Measurements from ENCODE around the gene SOX18. TPM values are rescaled to one million over a fixed set of nuclear protein-coding genes. Genes with fewer than 3 reads are reported as not detected.

Gene SOX18
- total RNA-seq, 2 experiments from 2014 or later: 0.13 to 0.21 TPM

DNA sequence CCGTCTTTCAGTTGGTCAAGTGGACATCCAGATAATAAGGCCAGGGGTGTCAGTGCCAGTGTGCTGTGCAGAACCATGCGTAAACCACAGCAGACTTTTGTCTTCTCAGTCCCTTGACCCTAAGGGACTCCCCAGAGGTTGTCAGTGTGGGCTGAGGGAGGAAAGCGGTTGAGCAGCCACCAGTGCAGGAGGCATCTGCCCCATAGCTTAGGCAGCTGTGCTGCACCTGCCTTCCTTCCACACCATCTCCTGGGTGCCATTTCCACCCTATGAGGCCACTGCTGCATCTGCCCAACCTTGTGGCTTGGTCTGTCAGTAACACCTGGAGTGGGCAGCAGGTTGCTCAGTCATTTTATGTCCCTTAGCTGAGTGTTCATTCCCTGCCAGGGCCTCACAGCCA is 42.5 kb downstream of the SOX18 start:
- POLR2A ChIA-PET: interaction anchor here (0.6 to 1.2 kb wide), 3 partner anchors 13 to 32 kb away, joined by 3 to 5 read pairs (median 3); partner anchors contain the start of gene PRPF6

DNA sequence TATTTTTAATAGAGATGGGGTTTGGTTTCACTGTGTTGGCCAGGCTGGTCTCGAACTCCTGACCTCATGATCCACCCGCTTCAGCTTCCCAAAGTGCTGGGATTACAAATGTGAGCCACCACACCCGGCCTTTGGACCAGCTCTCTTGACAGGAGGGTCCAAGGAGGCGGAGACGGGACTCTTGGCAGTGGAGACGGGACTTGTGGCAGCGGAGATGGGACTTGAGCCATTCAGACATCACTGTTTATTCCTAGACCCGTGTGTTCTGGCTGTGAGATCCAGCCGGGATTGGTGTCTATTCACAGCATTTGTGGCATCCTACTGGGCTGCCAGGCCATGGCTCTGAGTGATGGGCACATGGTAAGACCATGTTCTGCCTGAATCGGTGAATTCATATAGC is 42.9 kb downstream of the SOX18 start:
- no peak overlapping the region for H3K27ac Mint-ChIP-seq
- POLR2A ChIA-PET: interaction anchor here (1.2 kb wide), 1 partner anchor 32 kb away, joined by 3 read pairs; no protein-coding TSS in a partner anchor

More for the DNA sequence above, 42.5 kb downstream of the SOX18 start:
- H3K4me3 Mint-ChIP-seq: no peak overlapping the region
- H3K36me3 Mint-ChIP-seq (ENCODE audit: low read depth): peaks cover 67% of the 10 kb centered on the region
- H3K4me1 Mint-ChIP-seq (ENCODE audit: low read depth): peaks cover 36% of the 10 kb centered on the region
- H3K9me3 Mint-ChIP-seq (ENCODE audit: insufficient read depth): peaks cover 14% of the 10 kb centered on the region
- ATAC-seq: no peak
- DNase-seq: no peak
- H3K27me3 Mint-ChIP-seq (ENCODE audit: low read depth): no peaks in the 10 kb centered on the region
- CTCF ChIA-PET: interaction anchor here (1.8 to 4.6 kb wide), 2 partner anchors 27 to 32 kb away, joined by 8 to 14 read pairs; partner anchors contain the start of genes PRPF6 and SAMD10
- H3K27ac Mint-ChIP-seq: no peak overlapping the region

DNA sequence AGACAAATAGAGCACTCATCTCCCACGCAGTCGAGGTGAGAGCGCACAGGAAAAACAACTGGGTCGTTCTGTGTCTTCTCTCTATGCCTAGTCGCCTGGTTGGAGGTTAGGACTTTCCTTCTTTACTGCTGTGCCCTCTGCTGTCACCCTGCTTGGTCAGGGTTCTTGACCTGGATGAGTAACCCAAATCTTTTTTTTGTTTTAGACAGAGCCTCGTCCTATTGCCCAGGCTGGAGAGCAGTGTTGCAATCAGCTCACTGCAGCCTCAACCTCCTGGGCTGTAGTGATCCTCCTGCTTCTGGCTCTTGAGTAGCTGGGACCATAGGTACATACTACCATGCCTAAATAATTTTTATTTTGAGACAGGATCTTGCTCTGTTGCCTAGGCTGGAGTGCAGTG is 44.0 kb downstream of the SOX18 start:
- POLR2A ChIA-PET: interaction anchor here (0.6 kb wide), 1 partner anchor 13 kb away, joined by 3 read pairs; no protein-coding TSS in a partner anchor

More for the DNA sequence above, 42.9 kb downstream of the SOX18 start:
- Mint-ChIP-seq H3K4me1 (ENCODE audit: low read depth) (peaks cover 34% of the 10 kb centered on the region), H3K27me3 (ENCODE audit: low read depth) (no peaks in the 10 kb centered on the region), H3K4me3 (no peak overlapping the region), H3K36me3 (ENCODE audit: low read depth) (peaks cover 69% of the 10 kb centered on the region), H3K9me3 (ENCODE audit: insufficient read depth) (peaks cover 14% of the 10 kb centered on the region)
- no peak for DNase-seq
- CTCF ChIA-PET: interaction anchor here (1.6 to 4.6 kb wide), 2 partner anchors 19 to 33 kb away, joined by 3 to 14 read pairs; no protein-coding TSS in a partner anchor
- ATAC-seq: no peak

DNA sequence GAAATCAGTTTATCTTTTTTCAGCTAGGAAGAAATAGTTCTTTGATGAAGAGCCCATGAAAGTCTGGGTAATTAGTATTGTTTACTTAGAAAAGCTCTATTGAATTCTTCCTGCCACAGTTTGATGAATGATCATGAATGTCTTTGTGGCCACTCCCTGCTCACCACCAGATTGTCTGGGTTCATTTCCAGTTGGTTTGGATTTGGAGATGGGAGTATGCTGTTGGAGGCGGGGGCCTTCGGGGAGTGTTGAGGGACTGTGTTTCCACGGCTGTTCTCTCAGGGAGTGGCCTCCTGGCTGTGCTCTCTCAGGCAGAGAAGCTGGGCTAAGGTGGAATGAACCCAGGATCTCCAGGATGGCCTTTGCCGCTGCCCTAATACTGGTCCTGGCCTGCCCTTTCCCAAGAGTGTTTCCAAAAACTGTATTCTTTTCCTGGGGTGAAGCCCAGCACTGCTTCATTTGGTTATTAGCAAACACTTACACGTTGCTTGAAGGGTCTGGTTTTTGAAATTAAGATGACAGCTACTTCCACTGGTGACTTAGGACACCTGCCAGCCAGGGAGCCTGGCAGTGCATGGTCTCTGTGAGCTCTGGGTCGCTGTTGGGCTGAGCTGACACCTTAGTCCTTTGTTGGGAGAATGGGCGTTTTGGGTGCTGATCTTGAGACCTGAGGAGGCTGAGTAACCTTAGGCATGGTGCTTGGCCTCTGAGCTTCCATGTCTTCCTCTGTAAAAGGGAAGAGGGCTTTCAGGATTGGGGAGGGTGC is 45.3 kb downstream of the SOX18 start:
- ChIA-PET POLR2A (no interaction called here), CTCF (interaction anchor here (4.6 kb wide), 1 partner anchor 35 kb away, joined by 14 read pairs; no protein-coding TSS in a partner anchor)
- ATAC-seq (no peak), DNase-seq (no peak)
- Mint-ChIP-seq H3K4me3 (no peak overlapping the region), H3K27ac (no peak overlapping the region), H3K4me1 (ENCODE audit: low read depth) (peaks cover 11% of the 10 kb centered on the region), H3K9me3 (ENCODE audit: insufficient read depth) (peaks cover 11% of the 10 kb centered on the region), H3K36me3 (ENCODE audit: low read depth) (peaks cover 62% of the 10 kb centered on the region), H3K27me3 (ENCODE audit: low read depth) (no peaks in the 10 kb centered on the region)

More for the DNA sequence above, 44.0 kb downstream of the SOX18 start:
- peak overlapping the region; percentile 11 for H3K27ac Mint-ChIP-seq
- peaks cover 14% of the 10 kb centered on the region for H3K9me3 Mint-ChIP-seq (ENCODE audit: insufficient read depth)
- ATAC-seq (no peak), DNase-seq (no peak)
- peaks cover 23% of the 10 kb centered on the region for H3K4me1 Mint-ChIP-seq (ENCODE audit: low read depth)
- peaks cover 64% of the 10 kb centered on the region for H3K36me3 Mint-ChIP-seq (ENCODE audit: low read depth)
- CTCF ChIA-PET: interaction anchor here (1.6 to 4.6 kb wide), 2 partner anchors 18 to 34 kb away, joined by 3 to 14 read pairs; no protein-coding TSS in a partner anchor
- no peaks in the 10 kb centered on the region for H3K27me3 Mint-ChIP-seq (ENCODE audit: low read depth)
- no peak overlapping the region for H3K4me3 Mint-ChIP-seq

DNA sequence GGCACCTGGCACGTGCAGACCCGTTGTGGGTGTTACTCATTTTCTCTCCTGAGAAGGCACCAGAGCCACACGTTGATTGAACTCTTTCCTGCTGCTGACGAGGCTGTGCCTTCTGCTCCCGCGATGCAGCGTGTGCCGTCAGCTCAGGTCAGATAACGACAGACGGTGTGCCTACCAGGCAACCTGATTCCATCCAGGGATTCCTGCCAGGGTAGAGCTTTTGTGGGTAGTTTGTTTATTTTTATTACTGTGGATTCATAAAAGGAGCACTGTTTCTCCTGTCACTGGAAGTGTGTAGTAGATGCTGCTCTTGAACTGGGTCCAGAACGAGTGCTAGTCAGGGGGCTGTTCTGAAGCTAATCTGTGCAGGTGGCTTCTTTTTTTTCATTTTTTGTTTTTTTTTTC is 47.8 kb downstream of the SOX18 start:
- no peaks in the 10 kb centered on the region for H3K27me3 Mint-ChIP-seq (ENCODE audit: low read depth)
- POLR2A ChIA-PET: no interaction called here
- H3K36me3 Mint-ChIP-seq (ENCODE audit: low read depth): peaks cover 52% of the 10 kb centered on the region
- no peak for ATAC-seq
- CTCF ChIA-PET: interaction anchor here (1.0 to 1.4 kb wide), 2 partner anchors 20 to 21 kb away, joined by 3 to 5 read pairs; partner anchors contain the start of gene PRPF6
- no peak overlapping the region for H3K4me3 Mint-ChIP-seq
- peak overlapping the region; percentile 46 for H3K27ac Mint-ChIP-seq
- no peaks in the 10 kb centered on the region for H3K9me3 Mint-ChIP-seq (ENCODE audit: insufficient read depth)
- no peak for DNase-seq
- no peaks in the 10 kb centered on the region for H3K4me1 Mint-ChIP-seq (ENCODE audit: low read depth)

DNA sequence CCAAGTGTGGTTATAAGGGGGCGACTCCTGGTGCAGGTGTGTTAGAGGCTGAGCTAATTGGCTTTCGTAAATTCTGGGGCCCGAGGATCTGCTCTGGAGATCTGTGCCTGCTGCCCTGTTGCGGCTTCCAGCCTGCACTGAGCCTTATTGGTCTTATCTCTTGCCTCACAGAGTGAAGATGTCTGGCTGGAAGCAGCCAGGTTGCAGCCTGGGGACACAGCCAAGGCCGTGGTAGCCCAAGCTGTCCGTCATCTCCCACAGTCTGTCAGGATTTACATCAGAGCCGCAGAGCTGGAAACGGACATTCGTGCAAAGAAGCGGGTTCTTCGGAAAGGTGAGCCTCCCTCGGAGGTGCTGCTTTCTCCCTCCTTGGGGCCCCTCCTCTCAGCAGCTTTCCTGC is 48.5 kb downstream of the SOX18 start:
- H3K36me3 Mint-ChIP-seq (ENCODE audit: low read depth): peaks cover 56% of the 10 kb centered on the region
- H3K27me3 Mint-ChIP-seq (ENCODE audit: low read depth): no peaks in the 10 kb centered on the region
- no peak overlapping the region for H3K4me3 Mint-ChIP-seq
- H3K27ac Mint-ChIP-seq: no peak overlapping the region
- no peaks in the 10 kb centered on the region for H3K4me1 Mint-ChIP-seq (ENCODE audit: low read depth)
- DNase-seq (no peak), ATAC-seq (no peak)
- ChIA-PET CTCF (interaction anchor here (1.0 to 1.4 kb wide), 2 partner anchors 19 to 20 kb away, joined by 3 to 5 read pairs; partner anchors contain the start of gene PRPF6), POLR2A (no interaction called here)
- H3K9me3 Mint-ChIP-seq (ENCODE audit: insufficient read depth): no peaks in the 10 kb centered on the region

Small RNAs within 50 kb of the gene (microRNA-seq; reads per million reads assigned to microRNA genes)
- gene MIR6813: 6.3 reads per million, percentile 8 among the genes with 10 or more reads in this experiment

Other genes starting within 250 kb of the SOX18 start
- gene ZBTB46, start 218.4 kb downstream of the SOX18 start, total RNA-seq: under 1 TPM in 1 of 2 experiments, not detected in 1; 0.10 TPM
- gene ABHD16B, start 188.1 kb downstream of the SOX18 start, total RNA-seq: not detected
- 10 to 100 TPM; 35.7 to 40.0 TPM for gene TPD52L2, start 184.4 kb downstream of the SOX18 start, total RNA-seq
- 10 to 100 TPM; 47.3 to 48.1 TPM for gene DNAJC5, start 154.5 kb downstream of the SOX18 start, total RNA-seq
- gene UCKL1, start 93.2 kb downstream of the SOX18 start, total RNA-seq: 10 to 100 TPM; 41.1 to 45.4 TPM
- 10 to 100 TPM; 12.0 to 12.1 TPM for gene ZNF512B, start 79.7 kb downstream of the SOX18 start, total RNA-seq
- 10 to 100 TPM; 12.0 to 12.5 TPM for gene SAMD10, start 70.0 kb downstream of the SOX18 start, total RNA-seq
- 10 to 100 TPM; 64.7 to 68.3 TPM for gene PRPF6, start 68.5 kb downstream of the SOX18 start, total RNA-seq
- gene C20orf204, start 13.5 kb downstream of the SOX18 start, total RNA-seq: 1 to 10 TPM; 6.4 to 7.6 TPM
- gene TCEA2, start 13.6 kb upstream of the SOX18 start, total RNA-seq: 10 to 100 TPM; 49.6 to 55.3 TPM
- 100 to 1,000 TPM; 130 to 135 TPM for gene RGS19, start 29.9 kb upstream of the SOX18 start, total RNA-seq
- 1 to 10 TPM; 1.5 to 2.0 TPM for gene OPRL1, start 30.4 kb upstream of the SOX18 start, total RNA-seq
- under 1 TPM; 0.34 to 0.61 TPM for gene LKAAEAR1, start 34.8 kb upstream of the SOX18 start, total RNA-seq
- not detected for gene NPBWR2, start 57.9 kb upstream of the SOX18 start, total RNA-seq
- not detected for gene MYT1, start 114.8 kb upstream of the SOX18 start, total RNA-seq
- gene PCMTD2, start 206.1 kb upstream of the SOX18 start, total RNA-seq: 10 to 100 TPM; 32.0 to 33.2 TPM

Measured in activated CD8-positive, alpha-beta T cell treated with anti-CD3 and anti-CD28 coated beads, Interleukin-2, amount 10 ng/mL, durations not matched to agents 7 days and 5 days (primary cell).